Activated naive CD4-positive, alpha-beta T cell treated with anti-CD3 and anti-CD28 coated beads for 36 hours (primary cell): ENCODE data around the gene LSM14B. TPM values are rescaled to one million over a fixed set of nuclear protein-coding genes. Genes with fewer than 3 reads are reported as not detected.
A peak's percentile ranks its signal among the peaks of the same experiment; 100 is the strongest.
"Not testable (repeated sequence)": the region's sequence is repeated elsewhere in the genome, so short reads cannot be mapped to it uniquely, and the experiment has no call there.

Experiments
- CTCF ChIA-PET: fragments of 350-600 bp; sonication (Branson Sonifier 250); formaldehyde crosslinking; loops from one replicate; lab custom pipeline; 2021; ENCODE audit warnings: antibody characterized with exemption; lab: Charles Lee
- DNase-seq: peaks from one replicate; pipeline ENCODE4 v3.0.0-alpha.2; 2020
- H3K27ac Mint-ChIP-seq: one replicate; pipeline ENCODE4 v1.8.0; 2021; ENCODE audit warnings: mild to moderate bottlenecking, mixed read lengths
- H3K27me3 Mint-ChIP-seq: one replicate; pipeline ENCODE4 v1.8.0; 2021; ENCODE audit warnings: low read depth, mixed read lengths
- H3K36me3 Mint-ChIP-seq: one replicate; pipeline ENCODE4 v1.8.0; 2021; ENCODE audit warnings: low read depth, mixed read lengths
- H3K4me1 Mint-ChIP-seq: one replicate; pipeline ENCODE4 v1.8.0; 2021; ENCODE audit warnings: low read depth, mixed read lengths
- H3K4me3 Mint-ChIP-seq: one replicate; pipeline ENCODE4 v1.8.0; 2021; ENCODE audit warnings: mild to moderate bottlenecking, moderate library complexity, mixed read lengths
- H3K9me3 Mint-ChIP-seq: one replicate; pipeline ENCODE4 v1.8.0; 2021; ENCODE audit warnings: mixed read lengths
- intact Hi-C: fragments of 100-400 bp; cut with micrococcal nuclease; formaldehyde crosslinking; loops from one replicate; pipeline ENCODE4 v1.15.1; 2023
- total RNA-seq, 2 experiments: library from RNA; stranded (reverse); gene quantifications; one replicate each; pipeline ENCODE4 v1.2.3, GENCODE V29; 2021

LSM14B gene
- total RNA-seq, 2 experiments from 2014 or later: 29.6 to 33.3 TPM

- no peaks in the 10 kb centered on the region for H3K27me3 Mint-ChIP-seq
- peak; percentile 72 for DNase-seq
- peak overlapping the region; percentile 46 for H3K27ac Mint-ChIP-seq
- H3K9me3 Mint-ChIP-seq: no peaks in the 10 kb centered on the region
- CTCF ChIA-PET: interaction anchor here (0.9 to 1.7 kb wide), 2 partner anchors 13 to 133 kb away, joined by 3 to 4 read pairs; no protein-coding TSS in a partner anchor
- H3K36me3 Mint-ChIP-seq: peaks cover 22% of the 10 kb centered on the region
- intact Hi-C loops: loop anchor here (1.0 kb wide), 4 partner anchors 22 to 158 kb away; partner anchors contain the start of genes ADRM1 and LSM14B
- peaks cover 52% of the 10 kb centered on the region for H3K4me1 Mint-ChIP-seq
- H3K4me3 Mint-ChIP-seq: peak overlapping the region; percentile 76
These were observed 21.9 kb downstream of the LSM14B start for GRCh38 chr20:62143957-62144825.

GRCh38 chr20:62145688-62146018 lies 23.4 kb downstream of the LSM14B start:
- H3K36me3 Mint-ChIP-seq: peaks cover 11% of the 10 kb centered on the region
- no peaks in the 10 kb centered on the region for H3K9me3 Mint-ChIP-seq
- H3K27ac Mint-ChIP-seq: no peak overlapping the region
- DNase-seq: no peak
- intact Hi-C loops: no loop called here
- H3K4me3 Mint-ChIP-seq: no peak overlapping the region
- H3K4me1 Mint-ChIP-seq: peaks cover 42% of the 10 kb centered on the region
- no peaks in the 10 kb centered on the region for H3K27me3 Mint-ChIP-seq
- CTCF ChIA-PET: interaction anchor here (1.7 kb wide), 1 partner anchor 11 kb away, joined by 4 read pairs; no protein-coding TSS in a partner anchor

DNA sequence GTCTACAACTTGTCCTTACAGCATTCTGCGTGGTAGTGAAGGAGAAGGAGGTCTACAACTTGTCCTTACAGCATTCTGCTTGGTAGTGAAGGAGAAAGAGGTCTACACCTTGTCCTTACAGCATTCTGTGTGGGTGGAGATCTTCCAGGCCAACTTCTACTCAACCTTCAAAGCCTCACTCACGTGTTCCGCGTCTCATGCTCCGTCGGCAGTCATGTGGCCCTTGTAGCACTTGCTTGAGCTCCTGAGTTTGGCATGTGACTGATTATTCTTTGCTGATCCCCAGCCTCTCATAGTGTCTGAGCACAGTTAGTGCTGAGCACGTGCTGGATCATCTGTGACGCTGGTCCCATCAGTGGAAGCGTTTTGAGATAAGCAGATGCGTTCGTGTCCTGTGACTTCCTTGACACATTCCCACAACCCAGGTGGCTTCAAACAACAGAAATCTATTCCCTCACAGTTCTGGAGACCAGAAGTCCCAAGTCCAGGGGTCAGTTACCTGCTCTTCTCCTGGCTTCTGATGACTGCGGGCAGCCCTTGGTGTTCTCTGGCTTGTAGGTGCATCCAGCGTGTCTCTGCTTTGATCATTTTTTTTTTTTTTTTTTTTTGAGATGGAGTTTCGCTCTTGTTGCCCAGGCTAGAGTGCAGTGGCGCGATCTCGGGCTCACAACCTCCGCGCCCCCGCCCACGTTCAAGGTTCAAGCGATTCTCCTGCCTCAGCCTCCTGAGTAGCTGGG lies 23.9 kb downstream of the LSM14B start:
- no peak for DNase-seq
- peaks cover 36% of the 10 kb centered on the region for H3K4me1 Mint-ChIP-seq
- intact Hi-C loops: no loop called here
- H3K27ac Mint-ChIP-seq: no peak overlapping the region
- no peaks in the 10 kb centered on the region for H3K9me3 Mint-ChIP-seq
- peaks cover 8% of the 10 kb centered on the region for H3K36me3 Mint-ChIP-seq
- no peak overlapping the region for H3K4me3 Mint-ChIP-seq
- no peaks in the 10 kb centered on the region for H3K27me3 Mint-ChIP-seq
- CTCF ChIA-PET: interaction anchor here (1.7 kb wide), 1 partner anchor 11 kb away, joined by 4 read pairs; no protein-coding TSS in a partner anchor

- no peak for DNase-seq
- Mint-ChIP-seq H3K27ac (no peak overlapping the region), H3K27me3 (no peaks in the 10 kb centered on the region), H3K9me3 (no peaks in the 10 kb centered on the region), H3K4me3 (no peak overlapping the region), H3K36me3 (peaks cover 11% of the 10 kb centered on the region), H3K4me1 (peaks cover 29% of the 10 kb centered on the region)
- CTCF ChIA-PET: no interaction called here
- intact Hi-C loops: no loop called here
These were observed 24.9 kb downstream of the LSM14B start for GRCh38 chr20:62147125-62147524.

GRCh38 chr20:62147528-62147927 lies 25.3 kb downstream of the LSM14B start:
- intact Hi-C loops: no loop called here
- Mint-ChIP-seq H3K36me3 (peaks cover 13% of the 10 kb centered on the region), H3K27me3 (no peaks in the 10 kb centered on the region), H3K9me3 (no peaks in the 10 kb centered on the region), H3K4me3 (no peak overlapping the region), H3K27ac (no peak overlapping the region), H3K4me1 (peaks cover 29% of the 10 kb centered on the region)
- CTCF ChIA-PET: interaction anchor here (0.6 kb wide), 1 partner anchor 207 kb away, joined by 3 read pairs; no protein-coding TSS in a partner anchor
- no peak for DNase-seq

DNA sequence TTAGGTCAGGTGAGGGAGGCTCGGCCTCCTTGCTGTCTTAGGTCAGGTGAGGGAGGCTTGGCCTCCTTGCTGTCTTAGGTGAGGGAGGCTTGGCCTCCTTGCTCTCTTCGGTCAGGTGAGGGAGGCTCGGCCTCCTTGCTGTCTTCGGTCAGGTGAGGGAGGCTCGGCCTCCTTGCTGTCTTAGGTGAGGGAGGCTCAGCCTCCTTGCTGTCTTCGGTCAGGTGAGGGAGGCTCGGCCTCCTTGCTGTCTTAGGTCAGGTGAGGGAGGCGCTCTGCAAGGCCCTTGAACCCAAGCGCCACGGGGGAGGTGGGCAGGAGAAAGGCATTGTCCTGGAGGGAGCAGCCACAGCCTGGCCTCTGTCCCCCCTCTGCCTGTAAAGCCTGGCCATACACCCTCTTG lies 26.1 kb downstream of the LSM14B start:
- H3K27me3 Mint-ChIP-seq, H3K27ac Mint-ChIP-seq, intact Hi-C loops, DNase-seq, H3K4me3 Mint-ChIP-seq, H3K9me3 Mint-ChIP-seq: not testable (repeated sequence)
- Mint-ChIP-seq H3K4me1 (peaks cover 29% of the 10 kb centered on the region), H3K36me3 (peaks cover 18% of the 10 kb centered on the region)
- CTCF ChIA-PET: interaction anchor here (0.6 kb wide), 1 partner anchor 208 kb away, joined by 3 read pairs; no protein-coding TSS in a partner anchor

GRCh38 chr20:62148908-62149314 lies 26.6 kb downstream of the LSM14B start:
- H3K4me3 Mint-ChIP-seq: no peak overlapping the region
- H3K27ac Mint-ChIP-seq: no peak overlapping the region
- DNase-seq: no peak
- H3K27me3 Mint-ChIP-seq: no peaks in the 10 kb centered on the region
- peaks cover 23% of the 10 kb centered on the region for H3K36me3 Mint-ChIP-seq
- H3K4me1 Mint-ChIP-seq: peaks cover 30% of the 10 kb centered on the region
- H3K9me3 Mint-ChIP-seq: no peaks in the 10 kb centered on the region
- intact Hi-C loops: no loop called here
- CTCF ChIA-PET: interaction anchor here (1.0 kb wide), 1 partner anchor 18 kb away, joined by 4 read pairs; no protein-coding TSS in a partner anchor

GRCh38 chr20:62149532-62150309 lies 27.4 kb downstream of the LSM14B start:
- Mint-ChIP-seq H3K4me3 (no peak overlapping the region), H3K27ac (no peak overlapping the region), H3K9me3 (no peaks in the 10 kb centered on the region), H3K27me3 (no peaks in the 10 kb centered on the region), H3K4me1 (peaks cover 27% of the 10 kb centered on the region), H3K36me3 (peaks cover 29% of the 10 kb centered on the region)
- no peak for DNase-seq
- CTCF ChIA-PET: interaction anchor here (1.0 kb wide), 1 partner anchor 17 kb away, joined by 4 read pairs; no protein-coding TSS in a partner anchor
- intact Hi-C loops: no loop called here

DNA sequence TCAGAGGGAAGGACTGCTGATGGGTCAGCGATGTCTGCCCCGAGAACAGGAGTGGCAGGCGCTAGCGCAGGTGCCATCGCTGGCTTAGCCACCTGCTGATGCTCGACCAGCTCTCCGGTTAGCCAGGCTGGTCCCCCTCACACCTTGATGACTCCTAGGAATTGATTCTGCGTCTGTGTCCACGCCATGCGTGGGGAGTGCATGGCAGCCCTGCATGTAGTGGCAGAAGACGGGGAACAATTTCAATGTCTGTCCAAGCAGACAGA lies 28.0 kb downstream of the LSM14B start:
- Mint-ChIP-seq H3K36me3 (peaks cover 30% of the 10 kb centered on the region), H3K9me3 (no peaks in the 10 kb centered on the region), H3K4me1 (peaks cover 22% of the 10 kb centered on the region), H3K27ac (no peak overlapping the region), H3K4me3 (no peak overlapping the region), H3K27me3 (no peaks in the 10 kb centered on the region)
- CTCF ChIA-PET: no interaction called here
- intact Hi-C loops: no loop called here
- no peak for DNase-seq

- Mint-ChIP-seq H3K9me3 (no peaks in the 10 kb centered on the region), H3K36me3 (peaks cover 36% of the 10 kb centered on the region), H3K4me3 (no peak overlapping the region), H3K27ac (no peak overlapping the region), H3K4me1 (peaks cover 15% of the 10 kb centered on the region), H3K27me3 (no peaks in the 10 kb centered on the region)
- intact Hi-C loops: no loop called here
- CTCF ChIA-PET: no interaction called here
- DNase-seq: no peak
These were observed 28.9 kb downstream of the LSM14B start for GRCh38 chr20:62151225-62151624.

- Mint-ChIP-seq H3K9me3 (no peaks in the 10 kb centered on the region), H3K36me3 (peaks cover 36% of the 10 kb centered on the region), H3K4me1 (peaks cover 14% of the 10 kb centered on the region), H3K27ac (no peak overlapping the region), H3K4me3 (no peak overlapping the region), H3K27me3 (no peaks in the 10 kb centered on the region)
- intact Hi-C loops: no loop called here
- CTCF ChIA-PET: interaction anchor here (1.1 kb wide), 1 partner anchor 22 kb away, joined by 3 read pairs; no protein-coding TSS in a partner anchor
- DNase-seq: no peak
These were observed 29.6 kb downstream of the LSM14B start for GRCh38 chr20:62151835-62152364.
